ENCODE data around the gene GAPT.

Gene GAPT

DNA sequence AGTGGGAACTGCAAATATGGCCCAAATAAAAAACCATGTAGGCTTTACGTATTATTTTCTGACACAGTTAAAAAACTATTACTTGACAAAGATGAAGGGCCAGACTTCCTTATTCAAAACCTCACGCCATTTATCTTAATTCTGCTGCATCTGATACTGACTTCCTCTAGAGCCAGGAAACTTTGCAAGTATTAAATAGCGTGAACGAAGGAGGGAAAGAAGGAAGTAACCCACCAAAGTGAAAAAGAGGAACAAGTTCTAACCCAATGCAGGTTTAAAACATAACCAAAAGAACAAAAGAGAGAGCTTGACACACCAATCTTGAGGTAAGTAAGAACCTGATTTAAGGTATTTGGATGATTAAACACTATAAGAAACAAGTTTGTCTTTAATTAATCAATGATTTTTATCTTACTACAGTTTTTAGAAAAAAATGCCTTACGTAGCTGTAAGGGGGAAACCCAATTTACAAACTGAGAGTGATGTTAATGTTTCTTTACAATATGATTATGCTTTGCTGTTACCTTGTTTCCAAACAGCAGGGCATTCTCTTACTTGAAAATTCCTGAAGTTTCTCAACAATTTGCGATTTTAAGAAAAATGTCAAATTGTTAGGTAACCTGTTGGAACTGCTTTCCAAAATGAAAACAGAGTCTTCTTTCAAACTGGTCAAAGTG is at the start of gene GAPT:
Gene GAPT, plus strand, starts transcription at position 220 of the 677 bp plus-strand sequence. CDS start 3,102 bp downstream, outside the sequence.
- ATAC-seq: no peak
- H3K4me3 Mint-ChIP-seq: peak within 1 kb of the TSS; percentile 65

DNA sequence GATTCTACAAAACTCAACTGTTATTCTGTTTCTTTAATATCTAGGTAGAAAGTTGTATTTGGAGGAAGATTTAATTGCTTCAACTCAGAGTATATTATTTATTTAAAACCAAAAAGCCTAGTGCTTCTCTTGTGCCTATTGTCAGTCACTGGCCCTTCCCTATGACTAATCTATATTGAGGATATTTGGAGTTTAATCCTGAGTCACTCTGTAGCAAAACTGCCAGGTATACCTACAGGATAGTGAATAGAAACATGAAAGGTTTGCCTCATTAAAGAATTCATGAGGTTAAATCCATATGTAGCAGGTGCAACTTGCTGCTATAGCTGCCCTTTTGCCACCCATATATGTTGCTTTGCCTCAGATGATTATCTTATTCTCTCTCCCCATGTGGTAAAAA is 46.4 kb upstream of the GAPT start:
- Mint-ChIP-seq H3K9me3 (no peaks in the 10 kb centered on the region), H3K4me1 (no peaks in the 10 kb centered on the region), H3K27ac (no peak overlapping the region), H3K4me3 (no peak overlapping the region), H3K27me3 (peaks cover 3% of the 10 kb centered on the region), H3K36me3 (ENCODE audit: low read depth) (no peaks in the 10 kb centered on the region)
- DNase-seq (no peak), ATAC-seq (no peak)

More for the DNA sequence above, at the start of gene GAPT:
- no peak for DNase-seq
- H3K27ac Mint-ChIP-seq: peak within 1 kb of the TSS; percentile 44
- H3K27me3 Mint-ChIP-seq: peaks cover 12% of the 10 kb centered on the region
- no peaks in the 10 kb centered on the region for H3K36me3 Mint-ChIP-seq (ENCODE audit: low read depth)
- H3K9me3 Mint-ChIP-seq: no peaks in the 10 kb centered on the region
- peaks cover 6% of the 10 kb centered on the region for H3K4me1 Mint-ChIP-seq

DNA sequence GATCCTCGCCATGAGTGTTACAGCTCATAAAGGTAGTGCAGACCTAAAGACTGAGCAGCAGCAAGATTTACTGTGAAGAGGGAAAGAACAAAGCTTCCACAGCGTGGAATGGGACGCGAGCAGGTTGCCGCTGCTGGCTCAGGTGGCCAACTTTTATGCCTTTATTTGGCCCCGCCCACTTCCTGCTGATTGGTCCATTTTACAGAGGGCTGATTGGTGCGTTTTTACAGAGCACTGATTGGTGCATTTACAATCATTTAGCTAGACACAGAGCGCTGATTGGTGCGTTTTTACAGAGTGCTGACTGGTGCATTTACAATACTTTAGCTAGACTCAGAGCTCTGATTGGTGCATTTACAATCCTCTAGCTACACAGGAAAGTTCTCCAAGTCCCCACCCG is 45.2 kb upstream of the GAPT start:
- Mint-ChIP-seq H3K27ac (no peak overlapping the region), H3K9me3 (no peaks in the 10 kb centered on the region), H3K36me3 (ENCODE audit: low read depth) (no peaks in the 10 kb centered on the region), H3K4me1 (no peaks in the 10 kb centered on the region), H3K4me3 (no peak overlapping the region), H3K27me3 (peaks cover 2% of the 10 kb centered on the region)
- DNase-seq (no peak), ATAC-seq (no peak)

DNA sequence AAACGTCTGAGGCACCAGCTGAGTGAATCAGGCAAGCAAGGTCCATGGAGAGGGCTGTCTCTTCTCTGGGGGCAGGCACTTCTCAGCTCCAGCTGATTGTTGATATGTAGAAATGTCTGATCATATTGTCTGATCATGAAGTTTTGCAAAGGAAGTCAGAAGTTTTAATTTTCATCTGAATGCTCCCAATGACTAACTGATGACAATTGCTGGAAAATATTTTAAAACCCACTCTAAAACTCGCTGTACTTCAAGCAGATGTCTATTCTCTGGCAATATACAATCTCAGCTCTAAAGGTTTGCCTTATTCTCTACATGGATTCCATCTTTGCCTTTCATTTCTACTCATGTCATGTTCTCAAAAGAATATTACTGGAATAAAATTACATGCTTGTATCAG is 44.0 kb upstream of the GAPT start:
- Mint-ChIP-seq H3K9me3 (no peaks in the 10 kb centered on the region), H3K27ac (no peak overlapping the region), H3K36me3 (ENCODE audit: low read depth) (no peaks in the 10 kb centered on the region), H3K4me3 (no peak overlapping the region), H3K27me3 (peaks cover 2% of the 10 kb centered on the region), H3K4me1 (no peaks in the 10 kb centered on the region)
- ATAC-seq: no peak
- no peak for DNase-seq

DNA sequence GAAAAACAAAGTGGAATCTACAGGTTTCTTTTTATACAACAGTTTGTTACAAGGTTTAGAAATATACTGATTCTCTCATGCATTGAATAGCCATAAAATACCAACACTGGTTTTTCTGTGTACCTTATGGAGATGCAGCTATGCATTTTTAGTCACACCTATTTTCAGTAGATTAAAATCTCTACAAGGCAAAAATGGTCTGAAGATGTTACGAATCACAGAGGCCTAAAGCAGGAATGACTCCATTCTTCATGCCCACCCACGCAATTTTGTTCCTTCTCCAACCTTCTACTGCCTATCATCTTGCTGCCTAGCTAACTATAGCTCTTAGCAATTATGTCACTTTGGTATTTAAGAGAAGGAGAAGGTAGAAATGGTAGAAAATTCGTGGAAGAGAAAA is 41.2 kb upstream of the GAPT start:
- H3K9me3 Mint-ChIP-seq: no peaks in the 10 kb centered on the region

DNA sequence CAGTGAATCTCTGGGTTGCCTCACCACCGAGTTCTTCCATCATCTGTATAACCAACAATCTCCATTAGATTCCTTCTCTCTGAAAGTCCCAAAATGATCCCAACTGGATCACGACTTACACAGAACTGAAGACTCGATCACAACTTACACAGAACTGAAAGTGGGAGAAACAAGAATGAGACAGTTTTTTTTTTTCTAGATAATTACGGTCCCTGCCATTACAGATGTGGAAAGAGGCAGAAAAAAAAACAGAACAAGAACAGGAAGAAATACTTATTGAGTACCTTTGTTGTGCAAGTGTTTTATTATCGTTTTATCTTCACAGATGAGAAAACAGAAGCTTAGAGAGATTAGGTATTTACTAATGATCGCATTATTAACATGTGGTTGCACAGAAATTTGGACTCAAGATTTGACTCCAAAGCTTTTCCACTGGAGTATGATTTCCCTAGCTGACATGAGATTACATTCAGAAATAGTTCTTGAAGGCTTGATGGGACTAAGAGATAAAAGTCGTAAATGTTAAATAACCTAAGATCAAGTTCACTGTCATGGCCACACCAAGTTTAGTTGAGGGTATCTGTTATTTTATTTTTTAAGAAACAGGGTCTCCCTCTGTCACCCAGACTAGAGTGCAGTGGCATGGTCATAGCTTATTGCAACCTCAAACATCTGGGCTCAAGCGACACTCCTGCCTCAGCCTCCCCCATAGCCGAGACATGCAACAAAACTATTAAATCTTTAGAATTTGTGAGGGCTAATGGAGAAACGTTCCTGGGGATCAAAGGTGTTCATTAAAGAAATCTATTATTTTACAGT is 40.2 kb upstream of the GAPT start:
- DNase-seq: no peak
- no peaks in the 10 kb centered on the region for H3K27me3 Mint-ChIP-seq
- no peak for ATAC-seq

More for the DNA sequence above, 41.2 kb upstream of the GAPT start:
- H3K27me3 Mint-ChIP-seq: no peaks in the 10 kb centered on the region
- H3K36me3 Mint-ChIP-seq (ENCODE audit: low read depth): no peaks in the 10 kb centered on the region
- no peak for ATAC-seq
- no peak for DNase-seq
- H3K4me1 Mint-ChIP-seq: no peaks in the 10 kb centered on the region
- no peak overlapping the region for H3K4me3 Mint-ChIP-seq
- no peak overlapping the region for H3K27ac Mint-ChIP-seq

DNA sequence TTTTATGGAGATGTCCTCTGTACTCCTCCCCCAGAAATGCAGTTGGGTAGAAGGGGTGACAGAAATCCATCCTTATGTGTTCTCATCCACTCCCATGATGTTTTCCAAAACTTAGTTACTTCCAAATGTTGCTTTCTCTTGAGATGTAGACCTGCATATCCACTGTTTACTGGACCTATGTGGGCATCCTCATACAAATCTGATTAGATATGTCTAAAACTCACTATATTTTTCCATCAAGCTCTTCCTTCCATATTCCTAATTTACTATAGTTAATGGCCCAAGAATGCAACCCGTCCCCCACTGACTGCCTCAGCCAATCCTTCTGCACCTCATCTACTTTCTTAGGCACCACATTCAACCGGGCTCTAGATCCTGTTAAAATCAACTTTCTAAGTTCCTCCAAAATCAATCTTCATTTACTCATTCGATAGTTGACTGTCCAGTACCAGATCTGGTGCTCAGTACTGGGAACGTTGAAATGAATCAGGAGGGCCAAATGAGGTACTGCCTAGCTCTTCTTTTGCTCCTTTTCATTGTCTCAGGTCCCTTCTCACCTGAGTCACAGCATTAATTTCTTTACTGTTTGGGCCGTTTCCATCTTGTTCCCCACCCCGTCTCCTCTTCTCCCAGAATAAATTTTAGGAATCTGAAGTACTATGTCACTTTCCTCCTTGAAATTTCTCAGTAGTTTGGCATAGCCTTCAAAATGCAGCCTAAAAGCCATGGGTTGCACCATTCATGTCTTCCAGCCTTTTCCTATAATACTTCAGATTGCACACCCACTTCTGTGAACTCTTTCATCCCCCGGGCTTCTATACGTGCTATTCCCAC is 39.3 kb upstream of the GAPT start:
- Mint-ChIP-seq H3K9me3 (no peaks in the 10 kb centered on the region), H3K36me3 (ENCODE audit: low read depth) (no peaks in the 10 kb centered on the region), H3K4me3 (no peak overlapping the region), H3K27me3 (no peaks in the 10 kb centered on the region), H3K4me1 (no peaks in the 10 kb centered on the region), H3K27ac (no peak overlapping the region)
- ATAC-seq (no peak), DNase-seq (no peak)

More for the DNA sequence above, 40.2 kb upstream of the GAPT start:
- Mint-ChIP-seq H3K27ac (no peak overlapping the region), H3K9me3 (no peaks in the 10 kb centered on the region), H3K36me3 (ENCODE audit: low read depth) (no peaks in the 10 kb centered on the region), H3K4me3 (no peak overlapping the region), H3K4me1 (no peaks in the 10 kb centered on the region)

DNA sequence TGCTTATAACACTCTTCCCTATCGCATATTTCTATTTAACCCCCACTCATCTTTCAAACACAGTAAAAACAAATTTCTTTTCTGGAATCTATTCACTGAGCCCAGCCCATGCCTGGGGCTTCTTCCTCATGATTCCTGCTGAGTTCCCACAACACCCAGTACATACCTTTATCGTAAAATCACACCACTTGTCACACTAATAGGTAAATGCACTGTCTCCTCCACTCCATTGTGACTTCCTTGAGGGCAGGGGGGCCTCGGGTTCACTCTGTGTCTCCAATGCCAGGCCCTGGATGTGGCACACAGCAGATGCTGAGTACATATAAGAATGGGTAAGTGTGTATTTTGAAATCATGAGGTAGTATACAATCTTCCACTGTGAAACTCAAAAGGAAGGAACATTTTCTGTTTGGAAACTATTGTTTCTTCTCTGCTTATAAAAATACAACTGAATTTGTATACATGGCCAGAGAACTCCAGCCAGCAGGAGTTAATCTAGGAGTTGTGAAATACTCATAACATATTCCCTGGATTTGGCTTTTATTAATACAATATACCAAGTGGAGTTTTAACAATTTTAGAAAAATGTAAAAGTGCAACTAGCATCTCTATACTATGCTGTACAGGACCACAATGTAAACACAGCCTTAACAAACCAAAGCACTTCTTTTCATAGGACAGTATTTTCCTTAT is 38.5 kb upstream of the GAPT start:
- no peak overlapping the region for H3K4me3 Mint-ChIP-seq
- no peaks in the 10 kb centered on the region for H3K9me3 Mint-ChIP-seq
- no peak for DNase-seq
- ATAC-seq: no peak
- no peaks in the 10 kb centered on the region for H3K36me3 Mint-ChIP-seq (ENCODE audit: low read depth)
- H3K4me1 Mint-ChIP-seq: no peaks in the 10 kb centered on the region
- peaks cover 2% of the 10 kb centered on the region for H3K27me3 Mint-ChIP-seq
- H3K27ac Mint-ChIP-seq: no peak overlapping the region

DNA sequence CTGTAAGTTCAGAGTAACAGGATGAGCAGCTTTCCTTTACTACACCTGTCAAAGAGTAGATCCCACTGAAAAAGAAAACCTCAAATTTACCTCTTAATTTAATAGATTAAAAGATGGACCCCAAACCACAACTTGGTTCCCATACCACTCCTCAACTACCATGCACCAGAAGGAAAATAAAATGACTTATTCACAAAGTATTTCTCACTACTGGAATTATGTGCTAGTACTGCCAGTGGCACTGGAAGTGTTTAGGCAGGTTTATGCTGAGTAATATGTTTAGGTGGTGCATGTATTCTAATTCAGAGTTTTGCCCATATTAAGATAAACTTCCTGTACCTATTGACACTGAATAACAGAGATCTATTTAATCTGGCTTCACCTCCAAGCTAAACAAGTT is 37.9 kb upstream of the GAPT start:
- ATAC-seq (no peak), DNase-seq (no peak)
- Mint-ChIP-seq H3K9me3 (no peaks in the 10 kb centered on the region), H3K4me3 (no peak overlapping the region), H3K36me3 (ENCODE audit: low read depth) (no peaks in the 10 kb centered on the region), H3K27me3 (peaks cover 6% of the 10 kb centered on the region), H3K27ac (no peak overlapping the region), H3K4me1 (no peaks in the 10 kb centered on the region)

DNA sequence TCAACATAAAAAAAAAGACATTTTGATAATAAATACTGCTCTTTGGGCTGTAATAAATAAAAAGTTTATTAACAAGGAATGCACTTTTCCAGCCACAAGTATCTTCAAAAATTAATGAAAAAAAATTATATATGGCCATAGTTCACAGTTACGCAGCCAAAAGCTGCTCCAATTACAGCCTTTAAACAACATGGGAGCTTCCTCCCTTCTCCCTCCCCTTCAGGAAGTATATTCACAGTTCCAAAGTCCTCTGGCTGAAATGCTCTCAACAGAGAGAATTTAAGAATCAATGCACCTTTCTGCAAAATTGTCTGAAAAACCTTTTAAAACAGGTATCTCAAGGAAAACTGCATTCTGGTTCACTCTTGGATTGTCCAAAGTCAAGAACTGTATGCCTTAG is 37.2 kb upstream of the GAPT start:
- H3K36me3 Mint-ChIP-seq (ENCODE audit: low read depth): no peaks in the 10 kb centered on the region
- no peak overlapping the region for H3K27ac Mint-ChIP-seq
- peaks cover 13% of the 10 kb centered on the region for H3K27me3 Mint-ChIP-seq
- ATAC-seq: no peak
- H3K4me1 Mint-ChIP-seq: peaks cover 4% of the 10 kb centered on the region
- no peak overlapping the region for H3K4me3 Mint-ChIP-seq
- no peak for DNase-seq
- H3K9me3 Mint-ChIP-seq: no peaks in the 10 kb centered on the region

DNA sequence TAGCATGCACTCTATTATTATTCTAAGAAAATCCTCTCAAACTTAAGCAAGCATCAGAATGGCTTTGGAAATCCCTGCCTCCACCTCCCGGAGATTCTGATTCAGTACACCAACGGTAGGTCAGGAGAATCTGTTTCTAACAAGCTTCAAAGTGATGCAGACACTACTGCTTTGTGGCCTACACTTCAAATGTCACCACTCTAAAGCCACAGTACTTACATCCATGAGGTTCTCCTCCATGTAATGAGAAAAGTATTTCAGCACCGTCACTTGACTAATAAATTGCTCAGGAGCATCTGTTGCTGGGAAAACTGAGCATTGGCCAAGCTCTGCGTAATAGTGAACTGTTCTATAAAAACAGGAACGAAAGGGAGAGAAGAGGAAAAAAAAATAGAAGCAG is 36.2 kb upstream of the GAPT start:
- ATAC-seq (no peak), DNase-seq (no peak)
- no peaks in the 10 kb centered on the region for H3K9me3 Mint-ChIP-seq
- no peak overlapping the region for H3K4me3 Mint-ChIP-seq
- no peak overlapping the region for H3K27ac Mint-ChIP-seq
- H3K36me3 Mint-ChIP-seq (ENCODE audit: low read depth): no peaks in the 10 kb centered on the region
- peaks cover 11% of the 10 kb centered on the region for H3K4me1 Mint-ChIP-seq
- peaks cover 17% of the 10 kb centered on the region for H3K27me3 Mint-ChIP-seq

DNA sequence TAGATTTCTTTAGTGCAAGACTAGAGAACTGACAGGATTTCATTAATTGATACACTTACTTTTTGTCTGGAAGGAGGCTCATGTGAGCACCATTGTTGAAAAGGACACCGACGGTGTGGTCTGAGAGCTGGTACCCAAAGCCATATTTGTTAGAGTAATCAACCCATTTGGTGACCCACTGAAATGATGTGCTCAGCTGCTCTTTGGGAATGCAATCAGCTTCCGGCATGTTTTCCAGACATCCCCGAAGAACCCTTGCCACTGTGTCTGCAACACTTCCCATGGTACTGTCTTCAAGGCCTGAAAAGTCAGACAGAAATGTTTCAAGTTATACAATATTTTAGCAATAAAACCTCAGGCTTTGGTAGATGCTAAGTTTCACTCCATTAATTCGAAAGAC is 35.8 kb upstream of the GAPT start:
- no peak for ATAC-seq
- Mint-ChIP-seq H3K27me3 (peaks cover 17% of the 10 kb centered on the region), H3K4me3 (no peak overlapping the region)

DNA sequence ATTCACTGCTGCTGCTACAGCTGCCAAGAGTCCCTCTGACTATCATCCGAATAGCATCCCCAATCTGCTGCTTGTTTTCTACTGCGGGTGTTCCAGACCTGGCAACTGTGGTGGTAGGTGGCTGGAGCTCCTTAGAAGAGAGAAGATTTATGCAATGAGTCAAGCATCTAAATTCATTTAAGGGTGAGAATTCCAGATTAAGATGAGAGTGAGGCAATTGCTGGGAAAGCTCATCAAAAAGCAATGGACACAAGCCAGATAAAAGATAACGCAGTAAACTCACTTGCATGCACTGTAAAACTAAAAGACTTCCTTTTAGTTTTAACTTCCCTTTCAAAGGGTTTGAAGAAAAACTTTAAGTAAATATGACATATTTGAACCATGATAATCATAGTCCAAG is 35.2 kb upstream of the GAPT start:
- Mint-ChIP-seq H3K27ac (no peak overlapping the region), H3K4me1 (peaks cover 13% of the 10 kb centered on the region), H3K36me3 (ENCODE audit: low read depth) (no peaks in the 10 kb centered on the region), H3K9me3 (no peaks in the 10 kb centered on the region), H3K27me3 (peaks cover 17% of the 10 kb centered on the region), H3K4me3 (no peak overlapping the region)
- ATAC-seq: no peak
- DNase-seq: no peak

More for the DNA sequence above, 35.8 kb upstream of the GAPT start:
- Mint-ChIP-seq H3K27ac (no peak overlapping the region), H3K9me3 (no peaks in the 10 kb centered on the region), H3K36me3 (ENCODE audit: low read depth) (no peaks in the 10 kb centered on the region), H3K4me1 (peaks cover 11% of the 10 kb centered on the region)
- DNase-seq: no peak

DNA sequence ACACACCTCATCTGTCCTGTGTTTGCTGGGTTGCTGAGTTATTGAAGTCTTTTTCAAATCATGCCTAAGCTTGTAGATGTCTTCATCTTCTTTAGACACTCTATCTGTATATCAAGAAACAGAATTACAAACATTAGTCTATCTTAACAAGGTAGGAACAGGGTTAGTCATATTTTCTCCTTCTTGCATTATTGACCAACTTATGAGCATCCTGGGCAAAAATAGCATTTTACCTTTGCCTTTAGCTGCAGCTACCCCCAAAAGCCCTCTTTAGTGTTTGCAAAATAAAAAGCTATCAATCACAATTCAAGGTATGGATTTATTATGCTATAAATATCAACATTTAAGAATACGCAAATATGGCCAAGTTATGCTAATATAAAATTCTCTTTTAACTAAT is 34.7 kb upstream of the GAPT start:
- H3K27ac Mint-ChIP-seq: no peak overlapping the region
- ATAC-seq (no peak), DNase-seq (no peak)
- peaks cover 17% of the 10 kb centered on the region for H3K27me3 Mint-ChIP-seq
- H3K36me3 Mint-ChIP-seq (ENCODE audit: low read depth): no peaks in the 10 kb centered on the region
- no peaks in the 10 kb centered on the region for H3K9me3 Mint-ChIP-seq
- H3K4me1 Mint-ChIP-seq: peaks cover 14% of the 10 kb centered on the region
- no peak overlapping the region for H3K4me3 Mint-ChIP-seq

Data from activated naive CD8-positive, alpha-beta T cell treated with anti-CD3 and anti-CD28 coated beads, Interleukin-2, amount 50 U/mL, for 24 hours (primary cell).